Tongue (tissue), 2 donors: ENCODE measurements around the gene GNG7. TPM values are rescaled to one million over a fixed set of nuclear protein-coding genes. Genes with fewer than 3 reads are reported as not detected.
"Not testable (repeated sequence)": the region's sequence is repeated elsewhere in the genome, so short reads cannot be mapped to it uniquely, and the experiment has no call there.

Experiments
- DNase-seq: peaks from one replicate; pipeline ENCODE4 v3.0.0-alpha.2; 2015
- total RNA-seq: library from RNA; depleted of rRNA; stranded (reverse); fragments of >200 nt; gene quantifications from one replicate; pipeline ENCODE4 v1.2.3, GENCODE V29; 2014

Gene GNG7
- total RNA-seq, 1 donor from 2014 or later = 3.2 TPM

DNA sequence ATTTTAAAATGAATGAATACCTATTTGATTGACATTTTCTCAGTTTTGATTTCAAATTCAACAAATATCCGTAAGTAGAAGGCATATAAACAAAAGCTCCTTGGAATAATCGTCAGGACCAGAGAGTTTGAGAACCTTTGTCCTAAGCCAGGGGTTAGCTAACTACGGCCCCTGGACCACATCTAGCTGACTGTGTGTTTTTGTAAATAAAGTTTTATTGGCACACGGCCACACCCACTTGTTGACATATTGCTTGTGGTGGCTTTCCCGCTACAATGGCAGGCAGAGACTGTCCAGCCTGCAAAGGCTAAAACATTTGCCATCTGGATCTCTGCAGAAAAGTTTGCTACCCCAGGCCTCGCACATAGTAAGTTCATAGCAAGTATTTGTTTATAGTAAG is 83.4 kb downstream of the GNG7 start:
- DNase-seq = no peak

DNA sequence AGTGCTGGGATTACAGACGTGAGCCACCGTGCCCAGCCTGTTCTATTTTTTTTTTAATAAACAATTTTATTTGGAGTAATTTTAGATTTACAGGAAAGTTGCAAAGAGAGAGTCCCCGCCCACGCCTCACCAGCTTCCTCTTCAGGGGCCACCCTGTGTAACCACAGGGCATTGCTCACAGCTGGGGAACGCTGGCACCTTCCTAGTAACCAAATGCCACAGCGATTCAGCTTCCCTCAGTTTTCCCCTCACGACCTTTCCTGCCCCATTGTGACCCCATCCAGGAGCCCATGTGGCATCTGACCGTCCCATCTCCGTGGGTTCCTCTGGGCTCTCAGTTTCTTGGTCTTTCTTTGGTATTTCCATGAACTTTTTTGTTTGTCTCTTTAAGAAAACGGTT is 83.9 kb downstream of the GNG7 start:
- DNase-seq = no peak

GRCh38 chr19:2617393-2618165 is 84.9 kb downstream of the GNG7 start:
- no peak for DNase-seq

- DNase-seq = no peak
Observed at GRCh38 chr19:2616741-2617392, 85.6 kb downstream of the GNG7 start.

GRCh38 chr19:2615782-2616181 is 86.7 kb downstream of the GNG7 start:
- no peak for DNase-seq

GRCh38 chr19:2613507-2614295 is 88.8 kb downstream of the GNG7 start:
- no peak for DNase-seq

- no peak for DNase-seq
Observed at GRCh38 chr19:2612619-2613249, 89.8 kb downstream of the GNG7 start.

- DNase-seq = no peak
Observed at GRCh38 chr19:2611483-2612464, 90.7 kb downstream of the GNG7 start.

DNA sequence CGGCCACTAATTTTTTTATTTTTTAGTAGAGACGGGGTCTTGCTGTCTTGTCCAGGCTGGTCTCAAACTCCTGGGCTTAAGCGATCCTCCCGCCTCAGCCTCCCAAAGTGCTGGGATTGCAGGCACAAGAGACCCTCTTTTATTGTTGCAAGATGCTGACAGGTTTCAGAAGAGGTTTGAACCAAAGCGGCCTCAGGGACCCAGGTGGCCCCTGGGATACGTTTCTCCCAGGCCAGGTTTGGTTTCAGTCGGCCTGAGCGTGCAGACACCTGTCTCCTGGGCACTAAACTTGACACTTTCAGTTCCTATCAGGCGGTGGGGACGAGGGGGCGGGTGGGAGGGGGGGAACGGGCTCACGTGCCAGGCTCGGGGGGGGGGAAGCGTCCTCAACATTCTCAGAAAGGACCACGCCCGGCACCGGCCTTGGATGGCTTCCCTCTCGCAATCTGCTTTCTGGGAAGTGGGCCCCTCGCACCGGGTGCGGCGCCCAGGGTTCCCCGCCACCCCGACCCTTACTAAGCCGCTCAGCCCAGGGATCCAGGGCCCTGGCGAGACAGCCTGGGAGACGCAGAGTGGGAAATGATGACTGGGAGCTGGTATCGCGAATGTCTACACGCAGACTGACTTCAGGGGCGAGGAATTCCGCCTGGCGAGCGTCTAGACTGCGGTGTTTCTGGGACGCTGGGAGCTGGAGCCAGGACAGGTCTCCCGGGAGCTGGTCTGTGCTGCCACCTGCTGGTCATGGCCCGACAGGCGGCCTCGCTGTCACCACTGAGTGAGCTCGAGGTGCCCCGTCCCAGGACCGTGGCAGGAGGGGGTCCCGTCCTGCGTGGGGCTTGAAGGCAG is 91.6 kb downstream of the GNG7 start:
- peak; percentile 93 for DNase-seq

- DNase-seq = no peak
Observed at GRCh38 chr19:2609389-2610116, 92.9 kb downstream of the GNG7 start.

DNA sequence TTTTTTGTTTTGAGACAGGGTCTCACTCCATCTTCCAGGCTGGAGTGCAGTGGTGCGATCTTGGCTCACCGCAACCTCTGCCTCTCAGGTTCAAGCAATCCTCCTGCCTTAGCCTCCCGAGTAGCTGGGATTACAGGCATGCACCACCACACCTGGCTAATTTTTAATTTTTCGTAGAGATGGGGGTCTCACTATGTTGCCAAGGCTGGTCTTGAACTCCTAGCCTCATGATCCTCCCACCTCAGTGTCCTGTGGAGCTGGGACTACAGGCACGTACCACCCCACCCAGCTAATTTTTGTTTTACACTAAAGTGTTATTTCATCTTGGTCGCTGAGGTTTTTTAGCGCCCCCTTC is 93.5 kb downstream of the GNG7 start:
- DNase-seq = not testable (repeated sequence)

- DNase-seq = no peak
Observed at GRCh38 chr19:2608602-2608922, 93.9 kb downstream of the GNG7 start.

- DNase-seq = no peak
Observed at GRCh38 chr19:2607712-2608601, 94.5 kb downstream of the GNG7 start.

DNA sequence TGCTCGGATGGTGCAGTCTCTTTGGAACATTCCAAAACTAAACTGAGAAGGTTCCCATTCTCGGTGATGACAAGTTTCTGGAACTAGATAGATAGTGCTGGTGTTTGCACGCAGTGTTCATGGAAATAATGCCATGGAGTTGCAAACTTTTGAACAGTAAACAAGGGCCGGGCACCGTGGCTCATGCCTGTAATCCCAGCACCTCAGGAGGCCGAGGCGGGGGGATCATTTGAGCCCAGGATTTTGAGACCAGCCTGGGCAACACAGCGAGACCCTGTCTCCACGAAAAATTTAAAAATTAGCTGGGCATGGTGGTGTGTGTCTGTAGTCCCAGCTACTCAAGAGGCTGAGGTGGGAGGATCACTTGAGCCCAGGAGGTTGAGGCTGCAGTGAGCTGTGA is 95.7 kb downstream of the GNG7 start:
- not testable (repeated sequence) for DNase-seq

GRCh38 chr19:2605889-2606288 is 96.6 kb downstream of the GNG7 start:
- DNase-seq = not testable (repeated sequence)

DNA sequence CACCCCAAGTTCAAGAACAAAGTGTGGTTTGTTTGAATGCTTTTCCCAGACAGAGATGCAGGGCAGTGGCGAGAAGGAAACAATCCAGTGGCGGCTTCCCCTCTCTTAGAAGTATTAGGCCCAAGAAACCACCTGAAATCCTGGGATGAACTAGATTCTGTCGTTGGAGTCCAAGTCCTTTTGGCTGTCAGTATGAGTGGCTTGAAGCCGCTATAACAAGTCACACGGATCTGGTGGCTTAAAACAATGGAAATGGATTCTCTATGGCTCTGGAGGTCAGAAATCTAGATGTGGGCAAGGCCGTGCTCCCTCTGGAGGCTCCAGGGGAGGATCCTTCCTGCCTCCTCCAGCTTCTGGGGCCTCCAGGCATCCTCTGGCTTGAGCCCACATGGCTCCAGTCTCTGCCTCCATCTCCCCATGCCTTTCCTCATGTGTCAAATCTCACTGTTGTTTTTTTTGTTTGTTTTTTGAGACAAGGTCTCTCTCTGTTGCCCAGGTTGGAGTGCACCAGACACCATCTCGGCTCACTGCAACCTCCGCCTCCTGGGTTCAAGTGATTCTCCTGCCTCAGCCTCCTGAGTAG is 97.7 kb downstream of the GNG7 start:
- no peak for DNase-seq

- DNase-seq = peak; percentile 59
Observed at GRCh38 chr19:2603334-2603733, 99.2 kb downstream of the GNG7 start.

GRCh38 chr19:2602391-2603181 is 99.9 kb downstream of the GNG7 start:
- DNase-seq = peak; percentile 84
